Tibial nerve (tissue), 4 donors: ENCODE data around the gene ZNF385C. TPM values are rescaled to one million over a fixed set of nuclear protein-coding genes. Genes with fewer than 3 reads are reported as not detected.
A peak's percentile ranks its signal among the peaks of the same experiment; 100 is the strongest.

Experiments
- DNase-seq, 2 donors: peaks; one replicate each; pipeline ENCODE4 v3.0.0-alpha.2; 2019; ENCODE audit warnings: low spot score in 2 of 2
- H3K27ac ChIP-seq, 4 donors: fragments of 200-600 bp; sonication (generic) in 3 of 4; one replicate each; pipeline ENCODE4 v1.5.1; 2017 to 2019; ENCODE audit warnings: mild to moderate bottlenecking in 1 of 4
- H3K27me3 ChIP-seq, 2 donors: fragments of 200-600 bp; sonication (generic) in 1 of 2; one replicate each; pipeline versions ENCODE4 v1.5.1 to v1.6.0; 2017 to 2019
- H3K36me3 ChIP-seq, 3 donors: fragments of 200-600 bp; sonication (generic); one replicate each; pipeline ENCODE4 v1.5.1; 2018 to 2019
- H3K4me1 ChIP-seq, 4 donors: fragments of 200-600 bp; sonication (generic) in 3 of 4; one replicate each; pipeline ENCODE4 v1.5.1; 2017 to 2019
- H3K4me3 ChIP-seq, 4 donors: fragments of 200-600 bp; sonication (generic) in 3 of 4; one replicate each; pipeline ENCODE4 v1.5.1; 2017 to 2019; ENCODE audit warnings: mild to moderate bottlenecking in 1 of 4, moderate library complexity in 1 of 4
- H3K9me3 ChIP-seq, 4 donors: fragments of 200-600 bp; sonication (generic) in 3 of 4; one replicate each; pipeline ENCODE4 v1.5.1; 2017 to 2019
- EP300 ChIP-seq, 2 donors: sonication (generic); formaldehyde crosslinking; IDR thresholded peaks; one replicate each; pipeline ENCODE4 v1.6.1; 2017; ENCODE audit warnings: antibody characterized with exemption in 2 of 2, mild to moderate bottlenecking in 1 of 2
- POLR2A ChIP-seq, 2 donors: fragments of 450-650 bp; IDR thresholded peaks; one replicate each; pipeline ENCODE4 v1.6.1; 2017; ENCODE audit warnings: antibody characterized with exemption in 2 of 2, mild to moderate bottlenecking in 2 of 2, moderate library complexity in 2 of 2
- WGBS, 2 donors: methylation state at CpG; one replicate each; pipeline ENCODE4 v1.1.5; 2018; 5-methylcytosine and 5-hydroxymethylcytosine counted together
- total RNA-seq, 4 donors: library from RNA; depleted of rRNA; stranded (reverse); fragments of >200 nt; gene quantifications; one replicate each; pipeline ENCODE4 v1.1.0, GENCODE V29; 2016
- TF ChIP-seq, protein P1 (sequence below), 5 experiments: fragments of 200-600 bp in 3 of 5; fragments of 450-650 bp in 2 of 5; sonication (generic) in 3 of 5; IDR thresholded peaks; one replicate each; pipeline ENCODE4 v1.5.1; 2016 to 2019; ENCODE audit warnings: antibody characterized with exemption in 5 of 5, mild to moderate bottlenecking in 3 of 5, moderate library complexity in 2 of 5

Gene ZNF385C
- total RNA-seq, 4 donors from 2014 or later = 0.20 to 1.5 TPM; not detected in 2

DNA sequence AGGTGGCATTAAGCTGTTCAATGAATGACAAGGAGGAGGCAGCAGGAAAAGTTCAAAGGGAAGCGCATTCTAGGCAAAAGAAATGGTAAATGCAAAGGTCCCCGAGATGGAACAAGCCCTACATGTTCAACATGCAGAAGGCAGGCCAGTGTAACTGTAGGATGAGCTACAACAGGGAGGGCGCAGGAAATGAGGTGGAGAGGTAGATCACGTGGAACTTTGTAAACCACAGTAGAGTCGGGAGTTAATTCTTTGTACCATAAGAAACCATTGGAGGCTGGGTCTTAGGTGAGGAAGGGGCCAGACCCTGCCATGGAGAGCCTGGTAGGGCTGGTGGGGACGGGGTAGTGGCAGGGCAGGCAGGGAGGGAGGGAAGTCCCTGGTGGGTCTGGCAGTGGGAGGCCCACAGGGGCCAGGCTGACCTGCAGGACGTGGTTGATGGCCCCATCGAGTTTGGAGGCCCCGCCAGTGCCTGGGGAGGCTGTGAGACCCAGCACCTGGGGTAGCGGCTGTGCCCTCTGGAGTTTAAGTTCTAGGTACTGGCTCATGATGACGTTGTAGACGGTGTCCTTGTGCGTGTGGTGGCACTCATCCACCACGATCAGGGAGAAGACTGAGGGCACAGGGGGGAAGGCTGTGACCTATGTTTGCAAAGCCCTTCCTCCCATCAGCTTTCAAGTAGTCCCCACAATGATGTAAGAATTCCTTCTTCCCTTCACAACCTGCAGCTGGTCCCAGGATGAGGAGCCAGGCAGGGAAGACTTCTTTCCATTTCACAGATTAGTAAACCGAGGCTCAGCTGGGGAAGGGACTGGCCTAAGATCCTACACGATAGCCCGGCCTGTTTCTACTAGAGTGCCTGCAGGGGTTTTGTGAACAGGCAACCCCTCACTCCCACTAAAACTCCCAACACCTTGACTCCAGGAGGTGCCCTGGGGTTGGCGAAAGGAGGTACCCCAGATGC lies 12.3 kb upstream of the ZNF385C start:
- WGBS, 2 donors = 85 to 94% methylated on average over 18 of the region's 18 CpGs
- no peak overlapping the region for H3K4me3 ChIP-seq
- H3K4me1 ChIP-seq = peaks cover 0 to 43% (median 20%) of the 10 kb centered on the region in 4 donors
- TF ChIP-seq, protein P1, sequence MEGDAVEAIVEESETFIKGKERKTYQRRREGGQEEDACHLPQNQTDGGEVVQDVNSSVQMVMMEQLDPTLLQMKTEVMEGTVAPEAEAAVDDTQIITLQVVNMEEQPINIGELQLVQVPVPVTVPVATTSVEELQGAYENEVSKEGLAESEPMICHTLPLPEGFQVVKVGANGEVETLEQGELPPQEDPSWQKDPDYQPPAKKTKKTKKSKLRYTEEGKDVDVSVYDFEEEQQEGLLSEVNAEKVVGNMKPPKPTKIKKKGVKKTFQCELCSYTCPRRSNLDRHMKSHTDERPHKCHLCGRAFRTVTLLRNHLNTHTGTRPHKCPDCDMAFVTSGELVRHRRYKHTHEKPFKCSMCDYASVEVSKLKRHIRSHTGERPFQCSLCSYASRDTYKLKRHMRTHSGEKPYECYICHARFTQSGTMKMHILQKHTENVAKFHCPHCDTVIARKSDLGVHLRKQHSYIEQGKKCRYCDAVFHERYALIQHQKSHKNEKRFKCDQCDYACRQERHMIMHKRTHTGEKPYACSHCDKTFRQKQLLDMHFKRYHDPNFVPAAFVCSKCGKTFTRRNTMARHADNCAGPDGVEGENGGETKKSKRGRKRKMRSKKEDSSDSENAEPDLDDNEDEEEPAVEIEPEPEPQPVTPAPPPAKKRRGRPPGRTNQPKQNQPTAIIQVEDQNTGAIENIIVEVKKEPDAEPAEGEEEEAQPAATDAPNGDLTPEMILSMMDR (IDR thresholded peaks at IDR 0.05) = no peak
- TF ChIP-seq EP300 (IDR thresholded peaks at IDR 0.05) (no peak), POLR2A (IDR thresholded peaks at IDR 0.05) (no peak)
- no peaks in the 10 kb centered on the region for H3K9me3 ChIP-seq
- no peaks in the 10 kb centered on the region for H3K27me3 ChIP-seq
- peak overlapping the region in 2 of 4 donors; percentile 94 to 95 for H3K27ac ChIP-seq
- no peak for DNase-seq
- H3K36me3 ChIP-seq = peaks cover 0 to 52% (median 0%) of the 10 kb centered on the region in 3 donors

DNA sequence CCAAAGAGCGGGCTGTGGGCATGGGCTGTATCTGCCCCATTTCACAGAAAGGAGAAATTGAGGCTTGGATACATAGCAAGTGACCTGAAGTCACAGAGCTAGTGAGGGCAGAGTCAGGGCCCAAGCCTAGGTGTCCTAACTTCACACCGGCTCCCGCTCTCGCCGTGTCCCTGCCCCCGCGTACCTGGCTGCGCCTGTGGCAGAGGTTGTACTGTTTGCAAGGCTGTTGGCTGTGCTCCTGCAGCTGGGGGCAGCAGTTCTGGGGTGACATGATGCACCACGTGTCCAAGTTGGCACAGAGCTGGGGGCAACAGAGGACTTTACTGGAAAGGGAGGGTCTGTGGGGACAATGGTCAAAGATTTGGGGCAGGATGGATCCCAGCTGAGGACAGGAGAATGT lies 10.8 kb upstream of the ZNF385C start:
- Histone ChIP-seq H3K9me3 (no peaks in the 10 kb centered on the region), H3K36me3 (peaks cover 0 to 53% (median 0%) of the 10 kb centered on the region in 3 donors), H3K27me3 (no peaks in the 10 kb centered on the region), H3K4me1 (peaks cover 0 to 43% (median 20%) of the 10 kb centered on the region in 4 donors), H3K4me3 (no peak overlapping the region), H3K27ac (no peak overlapping the region)
- TF ChIP-seq EP300 (IDR thresholded peaks at IDR 0.05) (no peak), POLR2A (IDR thresholded peaks at IDR 0.05) (no peak)
- TF ChIP-seq, protein P1 (IDR thresholded peaks at IDR 0.05) = no peak
- no peak for DNase-seq
- 90 to 97% methylated on average over 9 of the region's 9 CpGs for WGBS, 2 donors

DNA sequence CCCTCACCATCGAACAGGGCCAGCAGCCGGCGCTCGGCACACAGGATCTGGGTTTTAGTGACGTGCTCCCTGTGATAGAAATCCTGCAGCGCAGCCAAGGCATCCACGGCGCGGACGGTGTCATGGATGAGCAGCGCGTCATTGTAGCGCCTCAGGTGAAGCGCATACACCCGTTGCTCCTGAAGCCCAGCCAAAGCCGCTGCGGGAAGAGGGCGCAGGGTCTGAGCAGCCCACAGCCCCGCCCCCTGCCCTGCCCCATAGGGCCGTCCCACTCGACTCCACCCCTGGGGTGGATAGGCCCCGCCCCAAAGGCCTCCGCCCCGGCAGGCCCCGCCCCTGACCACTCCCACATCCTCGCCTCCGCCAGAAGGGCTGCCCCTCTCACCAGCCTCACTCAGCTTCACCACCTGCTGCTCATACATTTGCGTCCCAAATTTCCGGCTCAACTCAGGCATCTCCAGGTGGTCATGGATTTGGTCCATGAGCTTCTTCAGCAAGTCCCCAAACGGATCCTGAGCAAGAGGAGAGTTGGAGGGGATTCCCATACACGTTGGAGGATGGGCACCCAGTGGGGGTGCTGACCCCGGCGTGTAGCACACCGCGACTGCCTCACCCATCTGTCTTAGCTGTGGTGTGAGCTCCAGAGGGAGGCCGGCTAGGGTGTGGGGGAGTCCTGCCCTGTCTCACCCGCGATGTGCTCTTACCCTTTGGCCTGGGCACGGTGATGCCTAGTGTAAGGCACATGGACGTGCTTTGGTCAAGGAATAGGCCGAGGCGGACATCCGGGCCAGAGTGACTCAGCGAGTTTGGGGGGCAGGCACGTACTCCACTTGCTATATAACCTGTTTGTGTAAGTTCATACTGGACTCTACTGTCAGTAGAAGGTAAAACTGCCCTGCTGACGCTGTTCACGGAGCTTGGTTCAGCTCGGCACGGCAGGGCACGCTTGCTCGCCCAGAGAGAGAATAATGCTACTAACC lies 9.6 kb upstream of the ZNF385C start:
- peak in 1 of 2 donors; percentile 53 for DNase-seq
- WGBS, 2 donors = 57 to 60% methylated on average over 35 to 51 of the region's 51 CpGs
- no peaks in the 10 kb centered on the region for H3K27me3 ChIP-seq
- H3K9me3 ChIP-seq = no peaks in the 10 kb centered on the region
- peak overlapping the region in 2 of 4 donors; percentile 26 to 37 for H3K27ac ChIP-seq
- TF ChIP-seq, protein P1 (IDR thresholded peaks at IDR 0.05) = no peak
- TF ChIP-seq EP300 (IDR thresholded peaks at IDR 0.05) = no peak
- TF ChIP-seq POLR2A (IDR thresholded peaks at IDR 0.05) = no peak
- H3K4me1 ChIP-seq = peaks cover 0 to 37% (median 14%) of the 10 kb centered on the region in 4 donors
- peaks cover 0 to 55% (median 0%) of the 10 kb centered on the region in 3 donors for H3K36me3 ChIP-seq
- peak overlapping the region in 3 of 4 donors; percentile 30 to 46 (median 33) for H3K4me3 ChIP-seq

DNA sequence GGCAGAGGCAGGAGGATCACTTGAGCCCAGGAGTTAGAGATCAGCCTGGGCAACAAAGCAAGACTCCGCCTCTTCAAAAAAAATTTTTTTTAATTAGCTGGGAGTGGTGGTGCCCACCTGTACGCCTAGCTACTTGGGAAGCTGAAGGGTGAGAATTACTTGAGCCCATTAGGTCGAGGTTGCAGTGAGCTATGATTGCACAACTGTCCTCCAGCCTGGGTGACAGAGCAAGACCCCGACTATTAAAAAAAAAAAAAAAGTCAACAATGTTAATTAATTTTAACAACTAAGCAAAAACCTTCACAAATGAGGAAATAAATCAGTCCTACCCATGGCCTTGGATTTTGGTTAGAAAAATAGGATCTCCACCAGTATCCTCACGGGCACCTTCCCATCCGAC lies 8.9 kb upstream of the ZNF385C start:
- H3K9me3 ChIP-seq = no peaks in the 10 kb centered on the region
- H3K27me3 ChIP-seq = no peaks in the 10 kb centered on the region
- no peak for DNase-seq
- peak overlapping the region in 3 of 4 donors; percentile 30 to 46 (median 33) for H3K4me3 ChIP-seq
- TF ChIP-seq EP300 (IDR thresholded peaks at IDR 0.05) = no peak
- TF ChIP-seq POLR2A (IDR thresholded peaks at IDR 0.05) = no peak
- TF ChIP-seq, protein P1 (IDR thresholded peaks at IDR 0.05) = no peak
- 71 to 78% methylated on average over 6 of the region's 6 CpGs for WGBS, 2 donors
- H3K4me1 ChIP-seq = peaks cover 0 to 33% (median 11%) of the 10 kb centered on the region in 4 donors
- H3K36me3 ChIP-seq = peaks cover 0 to 58% (median 0%) of the 10 kb centered on the region in 3 donors
- H3K27ac ChIP-seq = no peak overlapping the region
